ENCODE data around the gene ADAM21.

ADAM21 gene

DNA sequence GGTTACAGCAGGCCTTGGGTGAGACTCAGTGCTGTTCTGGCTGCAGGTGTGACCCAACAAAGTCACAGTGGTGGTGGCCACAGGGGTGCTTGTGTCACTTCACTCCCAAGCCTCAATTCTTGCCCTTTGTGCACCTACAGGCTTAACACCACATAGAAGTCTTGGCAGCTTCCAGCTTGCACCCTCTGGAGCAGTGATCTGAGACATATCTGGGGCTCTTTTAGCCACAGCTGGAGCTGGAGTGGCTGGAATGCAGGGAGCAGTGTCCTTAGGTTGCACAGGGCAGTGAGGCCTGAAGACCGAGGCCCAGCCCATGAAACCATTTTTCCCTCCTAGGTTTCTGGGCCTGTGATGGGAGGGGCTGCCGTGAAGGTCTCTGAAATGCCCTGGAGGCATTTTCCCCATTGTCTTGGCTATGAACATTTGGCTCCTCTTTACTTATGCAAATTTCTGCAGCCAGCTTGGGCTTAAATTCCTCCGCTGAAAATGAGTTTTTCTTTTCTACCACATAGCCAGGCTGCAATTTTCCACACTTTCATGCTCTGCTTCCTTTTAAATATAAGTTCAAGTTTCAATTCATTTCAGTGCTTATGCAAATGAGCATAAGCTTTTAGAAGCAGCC is 37.7 kb downstream of the ADAM21 start:
- Histone ChIP-seq H3K4me2 (ENCODE audit: low read depth, low read length, poor library complexity, severe bottlenecking) (no peak overlapping the region), H3K9me3 (ENCODE audit: insufficient read depth, low read depth, low read length) (peaks cover 31% of the 10 kb centered on the region), H4K20me1 (ENCODE audit: insufficient read depth, low read length, poor library complexity, severe bottlenecking) (no peaks in the 10 kb centered on the region), H2AFZ (ENCODE audit: low read length) (no peak overlapping the region), H3K4me3 (ENCODE audit: low read length, poor library complexity, severe bottlenecking) (no peak overlapping the region), H3F3A (ENCODE audit: low read depth) (no peaks in the 10 kb centered on the region), H3K36me3 (ENCODE audit: insufficient read depth, low read length) (no peaks in the 10 kb centered on the region), H3K4me1 (ENCODE audit: insufficient read depth, low read length, poor library complexity, severe bottlenecking) (peaks cover 8% of the 10 kb centered on the region), H3K27me3 (ENCODE audit: insufficient read depth, low read length, poor library complexity, severe bottlenecking) (no peaks in the 10 kb centered on the region), H3K79me2 (ENCODE audit: insufficient read depth, low read length) (no peaks in the 10 kb centered on the region), H3K9ac (ENCODE audit: low read depth, low read length, poor library complexity, severe bottlenecking) (no peak overlapping the region), H3K9me2 (replicated peaks; ENCODE audit: low read depth, low read length) (no peaks in the 10 kb centered on the region)
- TF ChIP-seq, protein P1, sequence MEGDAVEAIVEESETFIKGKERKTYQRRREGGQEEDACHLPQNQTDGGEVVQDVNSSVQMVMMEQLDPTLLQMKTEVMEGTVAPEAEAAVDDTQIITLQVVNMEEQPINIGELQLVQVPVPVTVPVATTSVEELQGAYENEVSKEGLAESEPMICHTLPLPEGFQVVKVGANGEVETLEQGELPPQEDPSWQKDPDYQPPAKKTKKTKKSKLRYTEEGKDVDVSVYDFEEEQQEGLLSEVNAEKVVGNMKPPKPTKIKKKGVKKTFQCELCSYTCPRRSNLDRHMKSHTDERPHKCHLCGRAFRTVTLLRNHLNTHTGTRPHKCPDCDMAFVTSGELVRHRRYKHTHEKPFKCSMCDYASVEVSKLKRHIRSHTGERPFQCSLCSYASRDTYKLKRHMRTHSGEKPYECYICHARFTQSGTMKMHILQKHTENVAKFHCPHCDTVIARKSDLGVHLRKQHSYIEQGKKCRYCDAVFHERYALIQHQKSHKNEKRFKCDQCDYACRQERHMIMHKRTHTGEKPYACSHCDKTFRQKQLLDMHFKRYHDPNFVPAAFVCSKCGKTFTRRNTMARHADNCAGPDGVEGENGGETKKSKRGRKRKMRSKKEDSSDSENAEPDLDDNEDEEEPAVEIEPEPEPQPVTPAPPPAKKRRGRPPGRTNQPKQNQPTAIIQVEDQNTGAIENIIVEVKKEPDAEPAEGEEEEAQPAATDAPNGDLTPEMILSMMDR (conservative IDR thresholded peaks at IDR 0.05; ENCODE audit: low read length): no peak
- TF ChIP-seq EZH2phosphoT487 (IDR thresholded peaks at IDR 0.05; ENCODE audit: borderline replicate concordance): no peak

DNA sequence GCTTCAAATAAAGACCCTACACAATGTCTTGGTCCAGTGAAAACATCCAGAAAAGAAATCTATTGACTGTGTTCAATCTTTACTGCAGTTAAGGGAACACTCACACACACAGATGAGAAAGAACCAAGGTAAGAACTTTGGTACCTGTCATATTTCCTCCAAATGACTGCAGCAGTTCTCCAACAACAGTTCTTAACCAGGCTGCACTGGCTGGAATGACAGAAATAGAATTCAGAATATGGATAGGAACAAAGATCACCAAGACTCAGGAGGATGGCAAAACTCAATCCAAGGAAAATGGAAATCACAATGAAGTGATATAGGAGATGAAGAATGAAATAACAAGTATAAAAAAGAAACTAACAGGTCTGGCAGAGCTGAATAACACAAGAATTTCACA is 46.2 kb downstream of the ADAM21 start:
- no peaks in the 10 kb centered on the region for H3K36me3 ChIP-seq (ENCODE audit: insufficient read depth, low read length)
- no peak overlapping the region for H3K4me2 ChIP-seq (ENCODE audit: low read depth, low read length, poor library complexity, severe bottlenecking)
- TF ChIP-seq, protein P1 (conservative IDR thresholded peaks at IDR 0.05; ENCODE audit: low read length): no peak
- no peak for TF ChIP-seq EZH2phosphoT487 (IDR thresholded peaks at IDR 0.05; ENCODE audit: borderline replicate concordance)
- no peak overlapping the region for H3K9ac ChIP-seq (ENCODE audit: low read depth, low read length, poor library complexity, severe bottlenecking)
- H3K4me1 ChIP-seq (ENCODE audit: insufficient read depth, low read length, poor library complexity, severe bottlenecking): no peaks in the 10 kb centered on the region
- H3K79me2 ChIP-seq (ENCODE audit: insufficient read depth, low read length): no peaks in the 10 kb centered on the region
- H3K27me3 ChIP-seq (ENCODE audit: insufficient read depth, low read length, poor library complexity, severe bottlenecking): no peaks in the 10 kb centered on the region
- no peaks in the 10 kb centered on the region for H4K20me1 ChIP-seq (ENCODE audit: insufficient read depth, low read length, poor library complexity, severe bottlenecking)
- no peaks in the 10 kb centered on the region for H3K9me2 ChIP-seq (replicated peaks; ENCODE audit: low read depth, low read length)
- H3K9me3 ChIP-seq (ENCODE audit: insufficient read depth, low read depth, low read length): peaks cover 2% of the 10 kb centered on the region; the same call in 1 of the 2 replicates
- no peak overlapping the region for H3K4me3 ChIP-seq (ENCODE audit: low read length, poor library complexity, severe bottlenecking)
- H2AFZ ChIP-seq (ENCODE audit: low read length): no peak overlapping the region
- no peaks in the 10 kb centered on the region for H3F3A ChIP-seq (ENCODE audit: low read depth)
